HG02840 (cell line): Measurements from ENCODE around the gene SPATA9.

ENCODE experiments used
- ATAC-seq: cut with Tn5 transposase; IDR thresholded peaks from one replicate; pipeline ENCODE4 v1.9.1; 2021; ENCODE audit warnings: mild to moderate bottlenecking, moderate library complexity, moderate number of reproducible peaks; ENCODE audit not compliant: unreplicated experiment, low FRiP score

The SPATA9 gene

DNA sequence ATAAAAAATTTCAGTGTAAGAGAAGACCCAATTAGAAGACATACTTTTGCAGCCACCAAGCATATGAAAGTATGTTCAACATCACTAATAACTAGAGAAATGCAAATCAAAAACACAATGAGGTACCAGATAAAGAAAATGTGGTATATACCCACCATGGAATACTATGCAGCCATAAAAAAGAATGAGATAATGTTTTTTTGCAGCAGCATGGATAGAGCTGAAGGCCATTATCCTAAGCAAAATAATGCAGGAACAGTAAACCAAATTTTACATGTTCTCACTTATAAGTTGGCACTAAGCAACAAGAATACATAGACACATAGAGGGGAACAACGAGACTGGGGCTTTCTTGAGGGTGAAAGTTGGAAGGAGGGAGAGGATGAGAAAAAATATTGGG is 6.9 kb upstream of the SPATA9 start:
- no peak for ATAC-seq

DNA sequence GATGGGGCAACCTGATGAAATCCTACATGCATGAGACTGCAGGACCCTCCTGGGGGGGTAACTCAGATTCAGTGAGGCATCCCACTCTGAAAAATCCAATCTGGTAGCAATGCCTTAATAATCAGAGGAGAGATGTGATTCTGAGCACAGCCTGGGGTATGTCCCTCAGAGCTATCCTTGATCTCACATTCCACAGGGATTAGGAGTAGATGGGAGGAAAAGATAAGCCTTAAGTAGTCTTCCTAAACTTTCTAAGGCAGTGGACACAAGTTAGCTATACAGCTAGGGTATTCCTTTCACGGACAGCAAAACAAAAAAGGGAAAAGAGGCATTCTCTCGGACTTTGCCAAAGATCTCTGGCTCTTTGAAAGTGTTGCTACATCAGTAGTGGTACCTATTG is 3.9 kb upstream of the SPATA9 start:
- no peak for ATAC-seq

DNA sequence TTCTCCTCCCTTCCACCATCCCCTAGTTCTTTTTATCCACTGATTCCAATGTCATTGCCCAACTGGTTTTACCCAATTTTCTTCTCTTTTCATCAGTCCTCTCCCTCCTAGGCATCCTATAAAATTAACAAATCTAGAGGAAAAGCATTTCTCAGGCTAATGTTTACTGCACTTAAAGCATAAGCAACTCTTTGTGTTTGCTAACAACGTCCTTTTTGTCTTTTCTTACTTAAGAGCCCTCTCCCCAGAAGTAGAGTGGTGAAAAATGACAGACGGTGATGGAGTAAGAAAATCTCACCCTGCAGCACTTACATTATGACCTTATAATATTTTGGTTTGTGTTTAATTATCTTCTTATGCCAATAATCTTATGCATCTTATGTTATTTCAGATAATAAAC is 1.6 kb upstream of the SPATA9 start:
- no peak for ATAC-seq

DNA sequence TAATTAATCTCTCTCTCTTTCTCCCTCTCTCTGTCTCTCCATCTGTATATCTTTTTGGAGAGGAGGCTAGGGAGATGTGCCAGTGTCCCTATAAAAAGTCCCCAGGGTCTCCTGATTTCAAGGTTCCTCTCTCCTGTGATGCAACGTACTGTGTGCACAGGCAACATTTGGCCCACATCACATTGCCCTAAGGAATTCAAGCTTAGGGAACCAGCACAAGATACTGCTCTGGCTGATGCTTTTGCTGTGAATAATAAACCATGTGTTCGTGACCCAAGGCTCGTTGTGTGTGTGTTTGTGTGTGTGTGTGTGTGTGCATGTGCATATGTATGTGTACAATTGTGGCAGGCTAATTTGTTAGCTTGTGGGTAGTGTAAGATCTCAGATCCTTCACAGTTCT is 9.7 kb downstream of the SPATA9 start:
- no peak for ATAC-seq

DNA sequence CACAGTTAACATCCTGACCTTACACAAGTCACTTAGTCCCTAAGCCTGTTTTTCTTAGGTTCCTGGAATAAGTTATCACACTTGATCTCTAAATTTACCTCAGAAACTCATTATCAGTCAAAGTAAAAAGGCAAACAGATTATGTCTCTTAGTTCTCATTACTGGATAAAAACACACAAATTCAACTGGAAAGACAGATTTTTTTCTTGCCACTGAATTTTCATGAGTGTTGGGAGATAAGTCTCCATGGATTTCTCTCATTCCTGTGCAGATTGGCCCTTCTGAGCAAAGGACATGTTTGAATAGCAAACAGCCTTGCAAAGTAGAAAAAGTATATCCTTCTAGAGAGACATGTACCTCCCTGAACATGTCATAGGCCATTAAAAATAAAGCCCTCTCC is 10.2 kb downstream of the SPATA9 start:
- no peak for ATAC-seq

DNA sequence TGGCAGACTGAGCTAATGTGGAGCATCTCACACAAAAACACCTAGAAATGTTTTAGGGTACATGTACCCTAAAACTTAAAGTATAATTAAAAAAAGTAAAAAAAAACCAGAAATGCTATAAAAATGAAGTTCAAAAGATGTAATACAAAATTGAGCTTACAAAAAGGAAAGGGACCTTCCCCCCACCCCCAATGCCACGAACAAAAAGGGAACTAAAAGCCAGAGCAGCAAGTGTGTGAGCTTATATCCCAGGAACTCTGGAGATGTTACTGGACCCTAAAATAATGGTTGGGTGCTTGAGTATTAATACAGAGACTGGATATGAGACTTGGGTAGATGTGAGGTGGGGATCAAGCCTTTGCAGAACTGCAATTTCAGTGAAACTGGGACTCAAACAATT is 11.0 kb downstream of the SPATA9 start:
- ATAC-seq: no peak

DNA sequence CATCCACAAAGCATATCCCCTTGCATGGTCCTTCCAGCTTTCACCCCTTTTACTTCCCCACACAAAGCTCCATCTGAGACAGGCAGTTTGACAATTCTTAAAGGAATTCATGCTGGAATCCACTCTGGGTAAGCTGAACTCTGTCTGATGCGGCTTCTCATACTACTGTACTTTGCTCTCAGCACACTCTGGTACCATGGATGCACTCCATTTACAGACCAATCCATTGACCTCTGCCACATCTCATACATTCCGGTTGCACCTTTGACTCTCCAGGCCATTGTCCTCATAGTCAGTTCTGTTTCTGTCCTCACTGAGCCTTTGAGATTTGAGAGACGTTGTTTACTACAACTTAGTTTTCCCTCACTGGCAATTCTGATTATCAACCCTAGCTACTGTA is 12.2 kb downstream of the SPATA9 start:
- ATAC-seq: no peak

DNA sequence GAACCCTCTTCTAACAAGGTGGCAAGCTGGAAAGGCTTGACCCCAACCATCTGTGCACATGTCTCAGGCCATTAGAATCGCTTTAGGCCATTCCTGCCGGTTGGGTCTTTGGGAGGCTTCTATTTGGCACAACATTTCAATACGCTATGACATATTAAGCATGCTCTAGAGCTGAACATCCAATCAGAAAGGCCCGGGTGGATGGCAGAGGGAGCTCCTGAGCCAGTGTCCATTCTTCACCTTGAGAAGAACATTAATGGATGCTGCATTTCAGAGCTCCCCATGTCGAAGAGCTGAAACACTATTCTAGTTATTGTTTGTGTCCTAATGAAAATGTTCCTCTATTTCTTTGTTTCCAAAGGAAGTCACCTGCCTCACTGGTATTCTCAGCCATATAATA is 12.8 kb downstream of the SPATA9 start:
- no peak for ATAC-seq

DNA sequence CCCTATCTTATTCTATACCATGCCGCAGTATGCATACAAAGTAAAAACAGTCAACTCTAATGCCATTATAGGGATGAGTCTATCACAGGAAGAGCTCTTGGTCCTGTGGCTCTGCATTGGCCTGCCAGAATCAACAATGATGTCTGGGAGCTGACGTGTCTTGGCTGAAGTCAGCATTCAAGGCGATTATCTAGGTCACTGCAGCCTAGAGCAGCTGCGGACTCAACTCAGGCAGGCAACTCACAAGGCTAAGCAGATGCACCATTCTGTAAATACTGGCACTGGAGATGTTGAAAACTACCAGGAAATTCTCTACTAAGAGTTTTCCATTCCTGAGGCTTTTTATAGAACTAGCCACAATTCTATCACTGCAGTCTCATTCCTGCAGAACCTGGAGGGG is 13.3 kb downstream of the SPATA9 start:
- ATAC-seq: no peak

DNA sequence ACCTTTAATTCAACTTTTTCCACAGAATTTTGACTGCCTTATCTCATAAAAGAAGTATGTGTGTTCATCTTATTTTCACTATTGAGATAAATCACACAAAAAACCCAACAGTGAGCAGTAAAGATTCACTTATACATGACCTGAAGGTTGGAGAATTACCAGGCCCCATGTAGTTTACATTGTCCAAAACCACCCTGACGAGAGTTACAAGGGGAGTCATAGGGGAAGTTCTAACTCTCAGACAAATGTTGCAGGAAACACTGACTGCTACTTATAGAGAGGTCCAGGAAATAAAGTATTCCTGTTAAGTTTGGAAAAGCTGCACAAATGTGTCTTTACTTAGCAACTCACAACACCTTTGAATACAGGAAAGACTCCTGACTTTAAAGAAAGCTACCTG is 14.1 kb downstream of the SPATA9 start:
- no peak for ATAC-seq

DNA sequence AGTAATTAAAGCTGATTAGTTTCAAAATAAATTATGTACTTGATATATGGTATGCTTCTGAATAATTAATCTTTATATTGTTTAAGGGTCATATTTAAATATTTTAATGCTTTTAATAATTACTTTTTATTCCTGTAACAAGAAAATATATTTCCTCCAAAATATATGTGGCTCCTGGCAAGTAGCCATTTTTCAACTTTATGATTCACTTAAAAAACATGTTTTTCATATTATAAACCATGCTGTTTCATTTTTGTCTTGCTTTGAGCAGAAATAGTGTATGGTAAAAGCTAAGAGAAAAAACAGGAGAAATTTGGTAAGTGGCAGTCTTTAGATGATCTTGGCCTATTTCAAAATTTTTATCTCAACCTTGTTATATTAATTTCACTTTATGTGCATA is 14.6 kb downstream of the SPATA9 start:
- no peak for ATAC-seq

DNA sequence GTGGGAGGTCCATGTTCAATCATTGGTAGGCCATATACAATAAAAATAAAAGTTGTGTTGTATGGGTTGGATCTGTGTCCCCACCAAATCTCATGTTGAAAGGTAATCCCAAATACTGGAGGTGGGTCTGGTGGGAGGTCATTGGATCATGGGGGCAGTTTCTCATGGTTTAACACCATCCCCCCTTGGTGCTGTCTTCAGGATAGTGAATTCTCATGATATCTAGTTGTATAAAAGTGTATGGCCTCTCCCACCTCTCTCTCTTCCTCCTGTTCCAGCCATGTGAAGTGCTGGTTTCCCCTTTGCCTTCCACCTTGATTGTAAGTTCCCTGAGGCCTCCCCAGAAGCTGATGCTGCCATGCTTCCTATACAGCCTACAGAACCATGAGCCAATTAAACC is 15.1 kb downstream of the SPATA9 start:
- no peak for ATAC-seq

DNA sequence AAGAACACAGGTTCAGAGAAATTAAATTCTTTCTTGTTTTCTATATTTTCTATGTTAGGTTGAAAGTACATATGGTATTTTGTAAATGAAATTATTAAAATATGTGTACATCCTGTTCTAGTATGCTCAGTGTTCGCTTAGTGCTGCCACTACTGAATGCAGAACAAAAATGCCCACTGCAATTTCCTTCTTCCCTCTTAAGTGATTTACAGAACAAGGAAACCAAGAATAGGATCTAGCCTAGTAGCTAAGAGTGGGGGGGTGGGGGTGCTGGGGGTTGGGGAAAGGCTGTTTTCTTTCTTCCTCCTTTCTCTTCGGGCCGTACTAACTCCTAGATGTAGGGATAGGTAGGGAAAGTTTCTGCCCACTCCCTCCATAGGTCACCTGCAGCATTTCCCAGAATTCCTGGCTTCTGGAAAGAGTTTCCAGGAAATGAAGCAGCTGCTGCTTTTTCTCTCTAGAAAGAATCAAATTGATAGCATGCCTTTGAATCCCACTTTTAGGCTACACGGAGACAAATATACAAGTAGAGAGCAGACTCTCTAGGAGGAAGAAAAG is 15.7 kb downstream of the SPATA9 start:
- ATAC-seq: no peak

DNA sequence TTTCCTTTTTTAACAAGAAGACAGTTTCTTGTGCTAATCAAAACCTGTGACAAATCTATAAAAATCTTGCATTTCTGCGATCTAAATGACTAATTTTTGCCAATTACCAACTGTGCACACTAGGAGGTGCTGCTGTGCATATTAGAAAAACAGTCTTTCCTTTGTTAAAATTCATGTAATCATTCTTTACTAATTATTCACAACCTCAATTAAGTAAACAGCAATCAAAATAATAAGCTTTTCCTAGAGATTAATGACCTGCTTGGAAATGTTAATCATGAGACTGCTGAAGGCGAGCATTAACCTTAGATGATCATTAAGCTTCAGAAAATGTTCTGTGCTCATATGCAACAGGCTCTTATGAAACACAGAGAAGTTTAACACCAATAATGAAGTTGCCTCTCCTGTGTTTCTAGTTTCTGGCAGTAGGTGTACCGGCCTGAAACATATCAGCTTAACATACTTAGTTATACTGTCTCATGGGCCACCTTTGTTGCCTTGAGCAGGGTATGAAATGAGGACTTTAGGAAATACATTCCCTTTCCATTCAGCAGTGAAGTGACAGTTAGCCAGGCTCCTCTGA is 18.5 kb downstream of the SPATA9 start:
- ATAC-seq: no peak

DNA sequence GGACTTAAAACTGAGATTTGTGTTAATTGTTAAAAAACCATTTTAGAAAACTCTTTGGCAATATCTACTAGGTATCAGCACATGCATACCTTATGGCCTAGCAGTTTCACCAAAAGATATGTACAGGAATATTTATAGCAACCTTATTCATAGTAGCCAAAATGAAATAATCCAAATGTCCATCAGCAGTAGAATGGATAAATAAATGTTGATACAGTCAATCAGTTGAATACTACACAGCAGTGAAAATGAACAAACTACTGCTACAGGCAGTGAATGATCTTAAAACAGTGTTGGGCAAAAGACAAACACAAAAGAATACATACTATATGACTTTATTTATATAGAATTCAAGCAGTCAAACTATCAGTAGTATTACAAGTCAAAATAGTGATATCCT is 19.8 kb downstream of the SPATA9 start:
- ATAC-seq: no peak

DNA sequence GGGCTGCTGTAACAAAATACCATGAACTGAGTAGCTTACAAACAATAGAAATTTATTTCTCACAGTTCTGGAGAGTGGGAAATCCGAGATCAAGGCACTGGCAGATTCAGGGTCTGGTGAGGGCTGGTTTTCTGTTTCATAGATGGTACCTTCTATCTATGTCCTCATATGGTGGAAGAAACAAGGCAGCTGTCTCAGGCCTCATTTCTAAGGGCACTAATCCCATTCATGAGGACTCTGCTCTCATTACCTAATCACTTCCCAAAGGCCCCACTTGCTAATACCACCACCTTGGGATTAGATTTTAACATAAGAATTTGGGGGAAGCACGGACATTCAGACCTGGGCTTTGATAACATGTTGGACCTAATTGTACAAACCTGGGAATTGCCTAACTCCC is 22.7 kb downstream of the SPATA9 start:
- ATAC-seq: no peak

DNA sequence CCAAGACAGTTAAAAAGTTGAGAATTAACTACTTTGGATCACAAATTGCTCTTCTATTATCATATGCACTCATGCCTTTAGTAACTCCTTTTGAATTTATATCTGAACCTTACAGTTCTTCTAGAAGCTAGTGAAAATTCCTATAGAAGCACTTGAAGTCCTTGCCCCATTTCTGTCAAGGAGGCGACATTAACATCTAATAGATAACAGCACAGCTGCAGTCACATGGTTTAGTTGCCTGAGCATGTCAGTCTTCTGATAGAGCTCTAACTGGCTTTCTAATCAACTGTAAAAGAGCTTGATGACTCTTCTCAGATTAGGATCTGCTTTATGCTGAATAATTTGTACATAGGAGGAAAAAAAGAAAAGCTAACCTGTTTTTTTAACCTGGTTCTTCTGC is 27.2 kb downstream of the SPATA9 start:
- ATAC-seq: no peak

DNA sequence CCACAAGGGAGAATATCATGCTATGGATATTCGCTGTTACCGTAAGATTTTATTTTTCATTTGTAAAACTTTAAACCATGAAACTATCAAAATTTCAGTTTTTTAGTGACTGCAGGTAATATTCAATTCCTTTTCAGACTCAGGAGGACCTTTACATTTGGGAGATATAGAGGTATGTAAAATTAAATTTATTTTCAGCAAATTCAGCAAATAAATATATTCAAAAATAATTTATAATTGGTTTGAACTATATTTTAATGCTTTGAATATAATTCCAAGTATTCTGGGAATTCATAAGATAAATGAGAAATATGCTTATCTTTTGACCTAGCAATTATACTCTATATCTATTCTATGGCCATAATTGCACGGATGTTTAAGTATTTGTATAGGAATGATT is 28.6 kb downstream of the SPATA9 start:
- no peak for ATAC-seq

DNA sequence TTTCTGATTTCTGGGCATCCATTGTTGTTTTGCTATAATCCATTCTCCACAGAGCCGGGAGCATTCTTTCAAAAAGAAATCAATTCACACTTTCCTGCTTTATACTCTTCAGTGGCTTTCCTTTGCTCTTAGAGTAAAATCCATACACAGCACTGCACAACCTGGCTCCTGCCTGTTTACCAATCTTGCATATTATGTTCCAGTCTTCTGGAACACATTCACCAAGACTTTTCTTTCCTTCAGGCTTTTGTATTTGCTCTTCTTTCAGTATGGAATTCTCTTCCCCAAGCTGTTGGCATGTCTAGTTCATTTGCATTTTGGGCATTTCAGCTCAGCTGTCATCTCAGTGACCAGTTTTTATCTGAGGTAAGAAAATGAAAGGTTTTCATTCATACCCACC is 29.9 kb downstream of the SPATA9 start:
- ATAC-seq: no peak

DNA sequence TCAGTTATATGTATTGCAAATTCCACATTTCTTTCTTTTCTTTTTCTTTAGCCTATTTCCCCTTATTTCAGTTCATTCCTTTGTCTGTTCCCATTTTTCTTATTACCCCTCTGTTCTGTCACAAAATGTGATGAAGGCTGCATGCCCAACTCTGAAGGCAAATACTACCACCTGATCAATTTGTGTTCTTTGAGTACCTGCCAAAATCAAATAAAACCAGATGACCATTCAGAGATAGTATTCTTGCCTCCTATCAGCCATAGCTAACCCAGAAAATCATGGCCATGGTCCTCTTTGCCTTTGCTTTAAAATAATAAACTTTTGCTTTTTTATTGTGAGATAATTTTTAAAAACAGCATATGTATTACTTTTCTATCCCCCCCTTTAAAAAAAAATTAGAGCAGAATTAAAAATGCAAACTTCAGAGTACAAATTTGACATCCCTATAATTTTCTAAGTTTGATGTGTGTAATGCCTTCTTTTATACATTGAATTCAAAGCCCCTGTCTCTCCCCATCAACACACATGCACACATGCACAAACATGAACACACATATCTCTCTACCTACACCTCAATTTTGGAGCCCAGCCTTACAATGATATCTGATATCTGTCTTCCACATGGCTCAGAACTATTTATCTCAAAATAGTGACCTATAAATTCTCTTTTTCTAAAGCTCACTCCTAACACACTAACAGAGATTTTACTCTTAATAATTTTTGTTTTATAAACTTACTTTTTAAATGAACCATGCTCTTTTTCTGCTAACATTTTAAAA is 32.8 kb downstream of the SPATA9 start:
- ATAC-seq: no peak

DNA sequence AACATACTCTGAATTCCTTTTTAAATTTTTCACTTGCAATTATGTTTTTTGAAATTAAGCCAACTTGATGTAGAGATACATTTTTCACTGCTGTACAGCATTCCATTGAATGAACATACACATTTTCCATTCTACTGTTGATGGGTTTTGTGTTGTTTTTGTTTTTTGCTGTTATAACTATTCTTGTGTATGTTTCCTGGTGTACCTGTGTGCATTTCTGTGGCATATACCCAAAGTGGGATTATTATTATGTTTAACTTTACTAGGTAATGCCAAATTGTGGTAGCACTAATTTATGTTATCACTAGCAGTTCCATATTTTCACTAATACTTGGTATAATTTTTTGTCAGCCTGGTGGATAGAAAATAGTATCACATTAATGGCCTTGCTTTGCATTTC is 33.5 kb downstream of the SPATA9 start:
- ATAC-seq: no peak
